Measurements from ENCODE around the gene KIAA1671. TPM values are rescaled to one million over a fixed set of nuclear protein-coding genes. Genes with fewer than 3 reads are reported as not detected.

The KIAA1671 gene
- total and polyA plus RNA-seq, 2 of the 13 experiments (the other 11 are each of a cell fraction or from before 2014, with no cell fraction given), result 13.5 to 13.6 TPM

GRCh38 chr22:24975813-24976341 lies 23.4 kb downstream of the KIAA1671 start:
- H3K4me3 ChIP-seq (replicated peaks in 1 of 3; ENCODE audit: insufficient read depth in 1 of 3, low read depth in 2 of 3, low read length in 3 of 3), result no peak overlapping the region
- H3K27me3 ChIP-seq (ENCODE audit: control insufficient read depth in 1 of 2, insufficient read depth in 2 of 2, low read length in 2 of 2), result no peaks in the 10 kb centered on the region
- no peak overlapping the region for H3K4me2 ChIP-seq (ENCODE audit: low read depth, low read length)
- intact Hi-C loops (cut with micrococcal nuclease; ENCODE audit: unreplicated experiment) (no loop called here), in situ Hi-C loops (cut with HindIII; ENCODE audit: extremely low pct_ligation_motif_present, low pct_unique_long_range_greater_than_20kb) (no loop called here)
- peaks cover 19% of the 10 kb centered on the region for H3K4me1 ChIP-seq (ENCODE audit: insufficient read depth, low read length)
- H3K36me3 ChIP-seq (replicated peaks in 1 of 2; ENCODE audit: control insufficient read depth in 1 of 2, insufficient read depth in 2 of 2, low read length in 2 of 2), result no peaks in the 10 kb centered on the region; a peak in 1 of 5 replicates
- no TSS peak for BruUV-seq (replicated peaks)
- H4K20me1 ChIP-seq (ENCODE audit: insufficient read depth, low read length), result no peaks in the 10 kb centered on the region
- H3K79me2 ChIP-seq (ENCODE audit: insufficient read depth, low read length), result peaks cover 10% of the 10 kb centered on the region
- DNase-seq (ENCODE audit: low spot score) (no peak), FAIRE-seq (no peak), ATAC-seq (no peak; the same call in 1 of the 3 replicates)
- WGBS (ENCODE audit: low lambda C conversion rate), result 88% methylated on average over 8 of the region's 11 CpGs
- no peak overlapping the region for H3K9ac ChIP-seq (ENCODE audit: insufficient read depth, low read depth, low read length)
- H2AFZ ChIP-seq (ENCODE audit: low read length), result no peak overlapping the region
- ChIA-PET CTCF (ENCODE audit: low intra/inter-chr PET ratio, low total read pairs) (no interaction called here), POLR2A (no interaction called here)
- no peak overlapping the region for H3K27ac ChIP-seq (ENCODE audit: extremely low read length, insufficient read depth, low read length)
- H3K9me3 ChIP-seq (ENCODE audit: low read length), result no peaks in the 10 kb centered on the region
- no peak for TF ChIP-seq REPIN1 (CRISPR knock-in tag; IDR thresholded peaks at IDR 0.05; ENCODE audit: borderline replicate concordance, low read depth)
- no peak for TF ChIP-seq ZNF318 (CRISPR knock-in tag; IDR thresholded peaks at IDR 0.05)
- no peak for TF ChIP-seq ZFAT (CRISPR knock-in tag; conservative IDR thresholded peaks at IDR 0.05)
- TF ChIP-seq PRPF4 (IDR thresholded peaks at IDR 0.05; ENCODE audit: low read depth, low read length, poor library complexity, severe bottlenecking), result no peak
- no peak for TF ChIP-seq ZSCAN20 (CRISPR knock-in tag; IDR thresholded peaks at IDR 0.05; ENCODE audit: borderline replicate concordance)
- TF ChIP-seq NFRKB (IDR thresholded peaks at IDR 0.05), result no peak
- no peak for TF ChIP-seq TBX3 (IDR thresholded peaks at IDR 0.05; ENCODE audit: borderline replicate concordance)
- no peak for TF ChIP-seq HHEX (CRISPR knock-in tag; IDR thresholded peaks at IDR 0.05)
- TF ChIP-seq ZNF180 (CRISPR knock-in tag; IDR thresholded peaks at IDR 0.05; ENCODE audit: borderline replicate concordance, low read depth), result no peak
- no peak for TF ChIP-seq ZNF605 (CRISPR knock-in tag; IDR thresholded peaks at IDR 0.05)
- TF ChIP-seq ZKSCAN5 (CRISPR knock-in tag; IDR thresholded peaks at IDR 0.05), result no peak
- no peak for TF ChIP-seq RBM22 (optimal IDR thresholded peaks at IDR 0.05; ENCODE audit: low read length)
